BJ (cell line): ENCODE results near the gene ERBB4. TPM values are rescaled to one million over a fixed set of nuclear protein-coding genes. Genes with fewer than 3 reads are reported as not detected.

Experiments
- CTCF ChIA-PET: fragments of 350-600 bp; formaldehyde crosslinking; extraction: SDS; loops from one replicate; lab custom pipeline; 2021; ENCODE audit warnings: antibody characterized with exemption, inconsistent platforms; lab: Yijun Ruan, JAX
- POLR2A ChIA-PET: fragments of 300-600 bp; sonication (Branson Sonifier 250); formaldehyde crosslinking; extraction: SDS; loops from one replicate; lab custom pipeline; 2021; ENCODE audit warnings: antibody characterized with exemption; lab: Charles Lee
- DNase-seq: peaks from one replicate; pipeline ENCODE4 v3.0.0-alpha.2; 2011; ENCODE audit warnings: low read depth
- H3K27me3 ChIP-seq: 2 replicates; pipeline ENCODE4 v1.6.0; 2011; ENCODE audit warnings: low read length; ENCODE audit not compliant: control insufficient read depth, insufficient read depth
- H3K36me3 ChIP-seq: 2 replicates; pipeline ENCODE4 v1.5.1; 2011; ENCODE audit warnings: low read length; ENCODE audit not compliant: control insufficient read depth, insufficient read depth
- H3K4me3 ChIP-seq: 2 replicates; pipeline ENCODE4 v1.5.1; 2011; ENCODE audit warnings: low read depth, mild to moderate bottlenecking, control low read depth, low read length
- CTCF ChIP-seq: IDR thresholded peaks from 2 replicates; pipeline ENCODE4 v1.5.1; 2011; ENCODE audit warnings: low read depth, mild to moderate bottlenecking, control low read depth, inconsistent platforms, low read length, moderate library complexity; ENCODE audit not compliant: insufficient read depth
- polyA plus RNA-seq: library from polyadenylated mRNA; depleted of rRNA; stranded (reverse); fragments of >200 nt; gene quantifications from 2 replicates; pipeline ENCODE4 v1.2.3, GENCODE V29; 2011

The ERBB4 gene
- polyA plus RNA-seq, 1 experiment: not detected

GRCh38 chr2:212266297-212266696 lies 272.3 kb downstream of the ERBB4 start:
- Histone ChIP-seq H3K36me3 (no peaks in the 10 kb centered on the region), H3K27me3 (no peaks in the 10 kb centered on the region), H3K4me3 (no peak overlapping the region)
- ChIA-PET CTCF (no interaction called here), POLR2A (no interaction called here)
- DNase-seq: no peak
- TF ChIP-seq CTCF: no peak

GRCh38 chr2:212265777-212266176 lies 272.8 kb downstream of the ERBB4 start:
- POLR2A ChIA-PET: no interaction called here
- CTCF ChIA-PET: no interaction called here

GRCh38 chr2:212264187-212264586 lies 274.4 kb downstream of the ERBB4 start:
- CTCF ChIA-PET: no interaction called here
- POLR2A ChIA-PET: no interaction called here
- H3K27me3 ChIP-seq: no peaks in the 10 kb centered on the region
- no peak for TF ChIP-seq CTCF
- H3K36me3 ChIP-seq: no peaks in the 10 kb centered on the region
- no peak for DNase-seq
- H3K4me3 ChIP-seq: no peak overlapping the region

More at GRCh38 chr2:212265777-212266176, 272.8 kb downstream of the ERBB4 start:
- Histone ChIP-seq H3K36me3 (no peaks in the 10 kb centered on the region), H3K4me3 (no peak overlapping the region), H3K27me3 (no peaks in the 10 kb centered on the region)
- no peak for TF ChIP-seq CTCF
- DNase-seq: no peak

GRCh38 chr2:212259226-212259625 lies 279.4 kb downstream of the ERBB4 start:
- no peak for TF ChIP-seq CTCF
- H3K27me3 ChIP-seq: no peaks in the 10 kb centered on the region
- DNase-seq: no peak
- POLR2A ChIA-PET: no interaction called here
- H3K36me3 ChIP-seq: no peaks in the 10 kb centered on the region
- H3K4me3 ChIP-seq: no peak overlapping the region
- CTCF ChIA-PET: no interaction called here

- H3K27me3 ChIP-seq: no peaks in the 10 kb centered on the region
- CTCF ChIA-PET: no interaction called here
- no peaks in the 10 kb centered on the region for H3K36me3 ChIP-seq
- TF ChIP-seq CTCF: no peak
- no peak overlapping the region for H3K4me3 ChIP-seq
- no peak for DNase-seq
- POLR2A ChIA-PET: no interaction called here
These were observed 284.3 kb downstream of the ERBB4 start for GRCh38 chr2:212254339-212254738.
